HEK293 (cell line): Measurements from ENCODE around the gene PLEKHJ1.

Source experiments
- BCL11B ChIP-seq: fragments of 450-650 bp; formaldehyde crosslinking; IDR thresholded peaks from 2 replicates; pipeline ENCODE4 v1.5.1; 2016; ENCODE audit warnings: low read depth, missing biosample characterization, missing genetic modification characterization
- GLIS2 ChIP-seq: fragments of 450-650 bp; formaldehyde crosslinking; IDR thresholded peaks from 2 replicates; pipeline ENCODE4 v1.5.1; 2016; ENCODE audit warnings: missing biosample characterization, missing genetic modification characterization
- HOXA7 ChIP-seq: sonication (generic); formaldehyde crosslinking; IDR thresholded peaks from 2 replicates; pipeline ENCODE4 v1.8.1; 2022; ENCODE audit warnings: missing genetic modification reagents, borderline replicate concordance
- IKZF3 ChIP-seq: fragments of 450-650 bp; IDR thresholded peaks from 2 replicates; pipeline ENCODE4 v1.5.0; 2018; ENCODE audit warnings: missing biosample characterization, mild to moderate bottlenecking, missing genetic modification characterization, moderate library complexity
- KLF8 ChIP-seq: fragments of 450-650 bp; formaldehyde crosslinking; IDR thresholded peaks from 2 replicates; pipeline ENCODE4 v1.5.1; 2016; ENCODE audit warnings: missing biosample characterization, missing genetic modification characterization
- YY1 ChIP-seq: fragments of 450-650 bp; formaldehyde crosslinking; IDR thresholded peaks from 2 replicates; pipeline ENCODE4 v1.5.1; 2018; ENCODE audit warnings: missing biosample characterization, missing genetic modification characterization
- ZBTB21 ChIP-seq: fragments of 450-650 bp; formaldehyde crosslinking; IDR thresholded peaks from 2 replicates; pipeline ENCODE4 v1.5.1; 2017; ENCODE audit warnings: missing biosample characterization, missing genetic modification characterization
- ZBTB26 ChIP-seq: fragments of 450-650 bp; formaldehyde crosslinking; optimal IDR thresholded peaks from 2 replicates; pipeline ENCODE3; 2016; ENCODE audit warnings: missing biosample characterization, mild to moderate bottlenecking, missing genetic modification characterization
- ZBTB48 ChIP-seq: fragments of 450-650 bp; formaldehyde crosslinking; IDR thresholded peaks from 2 replicates; pipeline ENCODE4 v1.5.1; 2016; ENCODE audit warnings: missing biosample characterization, missing genetic modification characterization
- ZBTB7A ChIP-seq: fragments of 450-650 bp; formaldehyde crosslinking; IDR thresholded peaks from 2 replicates; pipeline ENCODE4 v1.5.1; 2016; ENCODE audit warnings: low read depth, missing biosample characterization, missing genetic modification characterization
- ZBTB8A ChIP-seq: fragments of 450-650 bp; formaldehyde crosslinking; IDR thresholded peaks from 2 replicates; pipeline ENCODE4 v1.5.1; 2016; ENCODE audit warnings: missing biosample characterization, missing genetic modification characterization
- ZFP37 ChIP-seq: fragments of 450-650 bp; formaldehyde crosslinking; IDR thresholded peaks from 2 replicates; pipeline ENCODE4 v1.5.1; 2016; ENCODE audit warnings: missing biosample characterization, missing genetic modification characterization
- ZIC2 ChIP-seq: fragments of 450-650 bp; formaldehyde crosslinking; IDR thresholded peaks from 2 replicates; pipeline ENCODE4 v1.5.1; 2016; ENCODE audit warnings: missing biosample characterization, missing genetic modification characterization
- ZNF157 ChIP-seq: fragments of 450-650 bp; formaldehyde crosslinking; IDR thresholded peaks from 2 replicates; pipeline ENCODE4 v1.5.1; 2016; ENCODE audit warnings: missing biosample characterization, missing genetic modification characterization
- ZNF2 ChIP-seq: fragments of 450-650 bp; formaldehyde crosslinking; IDR thresholded peaks from 2 replicates; pipeline ENCODE4 v1.5.1; 2016; ENCODE audit warnings: missing biosample characterization, missing genetic modification characterization
- ZNF214 ChIP-seq: fragments of 450-650 bp; formaldehyde crosslinking; IDR thresholded peaks from 2 replicates; pipeline ENCODE4 v1.5.1; 2017; ENCODE audit warnings: missing biosample characterization, mild to moderate bottlenecking, missing genetic modification characterization, borderline replicate concordance
- ZNF221 ChIP-seq: fragments of 450-650 bp; formaldehyde crosslinking; IDR thresholded peaks from 2 replicates; pipeline ENCODE4 v1.5.1; 2017; ENCODE audit warnings: missing biosample characterization, missing genetic modification characterization, borderline replicate concordance
- ZNF24 ChIP-seq: fragments of 450-650 bp; formaldehyde crosslinking; IDR thresholded peaks from 2 replicates; pipeline ENCODE4 v1.5.1; 2016; ENCODE audit warnings: missing biosample characterization, missing genetic modification characterization
- ZNF394 ChIP-seq: fragments of 450-650 bp; formaldehyde crosslinking; IDR thresholded peaks from 2 replicates; pipeline ENCODE4 v1.5.1; 2016; ENCODE audit warnings: missing biosample characterization, missing genetic modification characterization, mild to moderate bottlenecking, moderate library complexity, borderline replicate concordance
- ZNF423 ChIP-seq: fragments of 450-650 bp; formaldehyde crosslinking; IDR thresholded peaks from 2 replicates; pipeline ENCODE4 v1.5.1; 2016; ENCODE audit warnings: missing biosample characterization, missing genetic modification characterization
- ZNF426 ChIP-seq: fragments of 450-650 bp; formaldehyde crosslinking; IDR thresholded peaks from 2 replicates; pipeline ENCODE4 v1.5.1; 2017; ENCODE audit warnings: missing biosample characterization, missing genetic modification characterization, mild to moderate bottlenecking, inconsistent platforms, moderate library complexity
- ZNF473 ChIP-seq: fragments of 450-650 bp; formaldehyde crosslinking; IDR thresholded peaks from 2 replicates; pipeline ENCODE4 v1.5.1; 2017; ENCODE audit warnings: missing biosample characterization, missing genetic modification characterization
- ZNF501 ChIP-seq: fragments of 450-650 bp; formaldehyde crosslinking; IDR thresholded peaks from 2 replicates; pipeline ENCODE4 v1.5.1; 2016; ENCODE audit warnings: missing biosample characterization, missing genetic modification characterization
- ZNF555 ChIP-seq: fragments of 450-650 bp; formaldehyde crosslinking; conservative IDR thresholded peaks from 2 replicates; pipeline ENCODE4 v1.5.1; 2017; ENCODE audit warnings: missing biosample characterization, mild to moderate bottlenecking, missing genetic modification characterization, inconsistent platforms
- ZNF747 ChIP-seq: fragments of 450-650 bp; formaldehyde crosslinking; IDR thresholded peaks from 2 replicates; pipeline ENCODE4 v1.5.1; 2016; ENCODE audit warnings: missing biosample characterization, missing genetic modification characterization
- ZNF776 ChIP-seq: fragments of 450-650 bp; formaldehyde crosslinking; IDR thresholded peaks from 2 replicates; pipeline ENCODE4 v1.5.0; 2017; ENCODE audit warnings: missing biosample characterization, missing genetic modification characterization, borderline replicate concordance
- ZNF843 ChIP-seq: fragments of 450-650 bp; formaldehyde crosslinking; IDR thresholded peaks from 2 replicates; pipeline ENCODE4 v1.5.1; 2016; ENCODE audit warnings: missing biosample characterization, missing genetic modification characterization
- TF ChIP-seq, protein P1 (sequence below): fragments of 450-650 bp; formaldehyde crosslinking; IDR thresholded peaks from 2 replicates; pipeline ENCODE4 v1.5.1; 2017; ENCODE audit warnings: missing biosample characterization, missing genetic modification characterization
- TF ChIP-seq, protein P2 (sequence below): fragments of 450-650 bp; formaldehyde crosslinking; IDR thresholded peaks from 2 replicates; pipeline ENCODE4 v1.5.1; 2016; ENCODE audit warnings: missing biosample characterization, missing genetic modification characterization
- TF ChIP-seq, protein P3 (sequence below): fragments of 450-650 bp; formaldehyde crosslinking; IDR thresholded peaks from 2 replicates; pipeline ENCODE4 v1.5.1; 2016; ENCODE audit warnings: missing biosample characterization, missing genetic modification characterization

The PLEKHJ1 gene

DNA sequence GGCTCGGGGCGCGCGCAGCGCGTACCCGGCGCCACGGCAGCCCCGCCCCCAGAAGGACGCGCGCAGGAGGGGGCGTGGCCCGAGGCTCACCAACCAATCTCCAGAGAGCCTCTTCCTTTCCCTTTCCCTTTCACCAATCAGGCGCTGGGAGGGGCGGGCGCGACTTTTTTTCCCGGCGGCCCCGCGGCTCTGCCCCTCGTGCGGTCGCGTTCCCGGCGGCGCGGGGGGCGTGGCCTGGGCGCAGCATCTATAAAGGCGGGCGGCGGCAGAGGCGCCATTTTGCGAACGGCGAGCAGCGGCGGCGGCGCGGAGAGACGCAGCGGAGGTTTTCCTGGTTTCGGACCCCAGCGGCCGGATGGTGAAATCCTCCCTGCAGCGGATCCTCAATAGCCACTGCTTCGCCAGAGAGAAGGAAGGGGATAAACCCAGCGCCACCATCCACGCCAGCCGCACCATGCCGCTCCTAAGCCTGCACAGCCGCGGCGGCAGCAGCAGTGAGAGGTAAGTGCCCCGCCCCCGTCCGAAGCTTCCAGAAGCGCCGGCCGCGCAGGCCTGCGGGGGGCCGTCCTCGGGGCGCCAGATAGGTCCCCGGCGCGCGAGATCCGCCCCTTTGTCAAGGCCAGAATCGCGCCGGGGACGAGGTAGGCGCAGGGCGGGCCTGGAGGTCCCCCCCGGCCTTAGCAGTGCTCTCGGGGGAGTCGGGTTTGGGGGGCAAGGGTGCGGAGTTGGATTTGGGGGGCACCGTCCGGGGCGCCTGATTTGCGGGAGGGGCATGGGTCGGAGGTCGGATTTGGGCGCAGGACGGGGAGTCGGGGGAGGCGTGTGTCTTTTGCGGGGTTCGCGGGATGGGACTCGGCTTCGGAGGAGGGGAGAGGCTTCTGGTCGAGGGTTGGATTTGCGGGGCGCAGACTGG is 33.4 kb upstream of the PLEKHJ1 start (continued):
- TF ChIP-seq ZNF776 (tag by site-specific recombination) (no peak), ZBTB21 (tag by site-specific recombination) (no peak), ZNF394 (tag by site-specific recombination) (no peak), ZNF157 (no peak; the same call in 1 of the 2 replicates), ZBTB26 (peak; percentile 97), ZNF2 (no peak), ZNF843 (tag by site-specific recombination) (peak; percentile 15; the same call in 1 of the 2 replicates), ZBTB7A (tag by site-specific recombination) (0 out of 2 replicates have a peak, but pooled peaks have one; percentile 24), ZNF426 (no peak), ZNF501 (tag by site-specific recombination) (peak; percentile 62), ZNF555 (no peak), YY1 (tag by site-specific recombination) (peak; percentile 96), BCL11B (tag by site-specific recombination) (no peak), ZIC2 (tag by site-specific recombination) (peak; percentile 33; the same call in 1 of the 2 replicates), ZNF747 (tag by site-specific recombination) (no peak), HOXA7 (no peak), ZFP37 (peak; percentile 74; the same call in 1 of the 2 replicates), ZNF423 (tag by site-specific recombination) (no peak), ZBTB48 (tag by site-specific recombination) (no peak), ZNF214 (tag by site-specific recombination) (no peak), KLF8 (tag by site-specific recombination) (peak; percentile 77), ZBTB8A (tag by site-specific recombination) (peak; percentile 32; the same call in 1 of the 2 replicates), IKZF3 (tag by site-specific recombination) (no peak), ZNF24 (tag by site-specific recombination) (0 out of 2 replicates have a peak, but pooled peaks have one; percentile 30), ZNF473 (tag by site-specific recombination) (no peak), ZNF221 (tag by site-specific recombination) (no peak), GLIS2 (tag by site-specific recombination) (no peak)
- TF ChIP-seq, protein P1, sequence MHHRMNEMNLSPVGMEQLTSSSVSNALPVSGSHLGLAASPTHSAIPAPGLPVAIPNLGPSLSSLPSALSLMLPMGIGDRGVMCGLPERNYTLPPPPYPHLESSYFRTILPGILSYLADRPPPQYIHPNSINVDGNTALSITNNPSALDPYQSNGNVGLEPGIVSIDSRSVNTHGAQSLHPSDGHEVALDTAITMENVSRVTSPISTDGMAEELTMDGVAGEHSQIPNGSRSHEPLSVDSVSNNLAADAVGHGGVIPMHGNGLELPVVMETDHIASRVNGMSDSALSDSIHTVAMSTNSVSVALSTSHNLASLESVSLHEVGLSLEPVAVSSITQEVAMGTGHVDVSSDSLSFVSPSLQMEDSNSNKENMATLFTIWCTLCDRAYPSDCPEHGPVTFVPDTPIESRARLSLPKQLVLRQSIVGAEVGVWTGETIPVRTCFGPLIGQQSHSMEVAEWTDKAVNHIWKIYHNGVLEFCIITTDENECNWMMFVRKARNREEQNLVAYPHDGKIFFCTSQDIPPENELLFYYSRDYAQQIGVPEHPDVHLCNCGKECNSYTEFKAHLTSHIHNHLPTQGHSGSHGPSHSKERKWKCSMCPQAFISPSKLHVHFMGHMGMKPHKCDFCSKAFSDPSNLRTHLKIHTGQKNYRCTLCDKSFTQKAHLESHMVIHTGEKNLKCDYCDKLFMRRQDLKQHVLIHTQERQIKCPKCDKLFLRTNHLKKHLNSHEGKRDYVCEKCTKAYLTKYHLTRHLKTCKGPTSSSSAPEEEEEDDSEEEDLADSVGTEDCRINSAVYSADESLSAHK: 0 out of 2 replicates have a peak, but pooled peaks have one; percentile 9
- TF ChIP-seq, protein P2, sequence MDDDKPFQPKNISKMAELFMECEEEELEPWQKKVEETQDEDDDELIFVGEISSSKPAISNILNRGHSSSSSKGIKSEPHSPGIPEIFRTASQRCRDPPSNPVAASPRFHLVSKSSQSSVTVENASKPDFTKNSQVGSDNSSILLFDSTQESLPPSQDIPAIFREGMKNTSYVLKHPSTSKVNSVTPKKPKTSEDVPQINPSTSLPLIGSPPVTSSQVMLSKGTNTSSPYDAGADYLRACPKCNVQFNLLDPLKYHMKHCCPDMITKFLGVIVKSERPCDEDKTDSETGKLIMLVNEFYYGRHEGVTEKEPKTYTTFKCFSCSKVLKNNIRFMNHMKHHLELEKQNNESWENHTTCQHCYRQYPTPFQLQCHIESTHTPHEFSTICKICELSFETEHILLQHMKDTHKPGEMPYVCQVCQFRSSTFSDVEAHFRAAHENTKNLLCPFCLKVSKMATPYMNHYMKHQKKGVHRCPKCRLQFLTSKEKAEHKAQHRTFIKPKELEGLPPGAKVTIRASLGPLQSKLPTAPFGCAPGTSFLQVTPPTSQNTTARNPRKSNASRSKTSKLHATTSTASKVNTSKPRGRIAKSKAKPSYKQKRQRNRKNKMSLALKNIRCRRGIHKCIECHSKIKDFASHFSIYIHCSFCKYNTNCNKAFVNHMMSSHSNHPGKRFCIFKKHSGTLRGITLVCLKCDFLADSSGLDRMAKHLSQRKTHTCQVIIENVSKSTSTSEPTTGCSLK (tag by site-specific recombination): no peak
- TF ChIP-seq, protein P3, sequence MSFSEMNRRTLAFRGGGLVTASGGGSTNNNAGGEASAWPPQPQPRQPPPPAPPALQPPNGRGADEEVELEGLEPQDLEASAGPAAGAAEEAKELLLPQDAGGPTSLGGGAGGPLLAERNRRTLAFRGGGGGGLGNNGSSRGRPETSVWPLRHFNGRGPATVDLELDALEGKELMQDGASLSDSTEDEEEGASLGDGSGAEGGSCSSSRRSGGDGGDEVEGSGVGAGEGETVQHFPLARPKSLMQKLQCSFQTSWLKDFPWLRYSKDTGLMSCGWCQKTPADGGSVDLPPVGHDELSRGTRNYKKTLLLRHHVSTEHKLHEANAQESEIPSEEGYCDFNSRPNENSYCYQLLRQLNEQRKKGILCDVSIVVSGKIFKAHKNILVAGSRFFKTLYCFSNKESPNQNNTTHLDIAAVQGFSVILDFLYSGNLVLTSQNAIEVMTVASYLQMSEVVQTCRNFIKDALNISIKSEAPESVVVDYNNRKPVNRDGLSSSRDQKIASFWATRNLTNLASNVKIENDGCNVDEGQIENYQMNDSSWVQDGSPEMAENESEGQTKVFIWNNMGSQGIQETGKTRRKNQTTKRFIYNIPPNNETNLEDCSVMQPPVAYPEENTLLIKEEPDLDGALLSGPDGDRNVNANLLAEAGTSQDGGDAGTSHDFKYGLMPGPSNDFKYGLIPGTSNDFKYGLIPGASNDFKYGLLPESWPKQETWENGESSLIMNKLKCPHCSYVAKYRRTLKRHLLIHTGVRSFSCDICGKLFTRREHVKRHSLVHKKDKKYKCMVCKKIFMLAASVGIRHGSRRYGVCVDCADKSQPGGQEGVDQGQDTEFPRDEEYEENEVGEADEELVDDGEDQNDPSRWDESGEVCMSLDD (tag by site-specific recombination): peak; percentile 92
